Chondrocyte (in vitro differentiated cells): ENCODE measurements around the gene FOXP4. TPM values are rescaled to one million over a fixed set of nuclear protein-coding genes. Genes with fewer than 3 reads are reported as not detected.

Experiments used
- DNase-seq: peaks from one replicate; pipeline ENCODE4 v3.0.0; 2021; ENCODE audit warnings: mixed read lengths, low spot score
- H3K27ac Mint-ChIP-seq: one replicate; pipeline ENCODE4 v1.8.0; 2021; ENCODE audit warnings: mild to moderate bottlenecking, moderate library complexity, mixed read lengths; ENCODE audit not compliant: unreplicated experiment
- H3K27me3 Mint-ChIP-seq: 2 replicates; pipeline ENCODE4 v1.8.0; 2021; ENCODE audit warnings: low read depth, mixed read lengths
- H3K36me3 Mint-ChIP-seq: 2 replicates; pipeline ENCODE4 v1.8.0; 2021; ENCODE audit warnings: low read depth, mixed read lengths
- H3K4me1 Mint-ChIP-seq: 2 replicates; pipeline ENCODE4 v1.8.0; 2021; ENCODE audit warnings: low read depth, mild to moderate bottlenecking, mixed read lengths
- H3K4me3 Mint-ChIP-seq: one replicate; pipeline ENCODE4 v1.8.0; 2021; ENCODE audit warnings: mild to moderate bottlenecking, moderate library complexity, mixed read lengths; ENCODE audit not compliant: unreplicated experiment
- H3K9me3 Mint-ChIP-seq: 2 replicates; pipeline ENCODE4 v1.8.0; 2021; ENCODE audit warnings: low read depth, mixed read lengths
- CTCF ChIP-seq: fragments of 200-600 bp; sonication (generic); IDR thresholded peaks from 2 replicates; pipeline ENCODE4 v1.5.0; 2021; ENCODE audit warnings: antibody characterized with exemption, mild to moderate bottlenecking, moderate library complexity
- total RNA-seq: library from RNA; stranded (reverse); gene quantifications from 3 replicates; pipeline ENCODE4 v1.2.1, GENCODE V29; 2021

FOXP4 gene
- total RNA-seq, 1 donor from 2014 or later: 18.6 TPM

- no peak for TF ChIP-seq CTCF
- no peak for DNase-seq
- Mint-ChIP-seq H3K27ac (no peak overlapping the region), H3K4me1 (peaks cover 32% of the 10 kb centered on the region), H3K36me3 (peaks cover 5% of the 10 kb centered on the region), H3K27me3 (no peaks in the 10 kb centered on the region), H3K4me3 (no peak overlapping the region), H3K9me3 (no peaks in the 10 kb centered on the region)
Observed at GRCh38 chr6:41583565-41583964, 37.4 kb downstream of the FOXP4 start.

- peaks cover 5% of the 10 kb centered on the region for H3K36me3 Mint-ChIP-seq
Observed at GRCh38 chr6:41584205-41584604, 38.0 kb downstream of the FOXP4 start.

GRCh38 chr6:41584668-41585205 lies 38.6 kb downstream of the FOXP4 start:
- H3K27ac Mint-ChIP-seq: no peak overlapping the region
- peaks cover 5% of the 10 kb centered on the region for H3K36me3 Mint-ChIP-seq
- no peak for DNase-seq
- no peaks in the 10 kb centered on the region for H3K27me3 Mint-ChIP-seq
- no peak overlapping the region for H3K4me3 Mint-ChIP-seq
- no peaks in the 10 kb centered on the region for H3K9me3 Mint-ChIP-seq
- peaks cover 20% of the 10 kb centered on the region for H3K4me1 Mint-ChIP-seq
- TF ChIP-seq CTCF: no peak

More at GRCh38 chr6:41584205-41584604, 38.0 kb downstream of the FOXP4 start:
- Mint-ChIP-seq H3K9me3 (no peaks in the 10 kb centered on the region), H3K4me1 (peaks cover 25% of the 10 kb centered on the region), H3K4me3 (no peak overlapping the region), H3K27me3 (no peaks in the 10 kb centered on the region), H3K27ac (no peak overlapping the region)
- TF ChIP-seq CTCF: no peak
- no peak for DNase-seq

- Mint-ChIP-seq H3K4me3 (no peak overlapping the region), H3K27ac (no peak overlapping the region)
Observed at GRCh38 chr6:41585605-41586004, 39.4 kb downstream of the FOXP4 start.

GRCh38 chr6:41586252-41587007 lies 40.2 kb downstream of the FOXP4 start:
- Mint-ChIP-seq H3K27me3 (no peaks in the 10 kb centered on the region), H3K4me1 (peaks cover 7% of the 10 kb centered on the region), H3K27ac (no peak overlapping the region), H3K4me3 (no peak overlapping the region), H3K9me3 (no peaks in the 10 kb centered on the region), H3K36me3 (peaks cover 10% of the 10 kb centered on the region)
- TF ChIP-seq CTCF: no peak
- no peak for DNase-seq

More at GRCh38 chr6:41585605-41586004, 39.4 kb downstream of the FOXP4 start:
- no peak for DNase-seq
- Mint-ChIP-seq H3K9me3 (no peaks in the 10 kb centered on the region), H3K27me3 (no peaks in the 10 kb centered on the region), H3K36me3 (peaks cover 8% of the 10 kb centered on the region), H3K4me1 (peaks cover 16% of the 10 kb centered on the region)
- no peak for TF ChIP-seq CTCF
